Mesendoderm (in vitro differentiated cells): ENCODE results near the gene ADCY7.

Experiments
- DNase-seq: peaks from one replicate; pipeline ENCODE4 v3.0.0; 2013
- H2AK5ac ChIP-seq: 2 replicates; pipeline ENCODE4 v1.6.1; 2013; ENCODE audit warnings: low read length, inconsistent platforms
- H2BK120ac ChIP-seq: 2 replicates; pipeline ENCODE4 v1.6.1; 2013; ENCODE audit warnings: low read depth, mild to moderate bottlenecking, low read length, moderate library complexity, mixed read lengths
- H2BK15ac ChIP-seq: replicated peaks from 2 replicates; pipeline ENCODE4 v1.6.1; 2013; ENCODE audit warnings: low read depth, mild to moderate bottlenecking, moderate library complexity
- H2BK5ac ChIP-seq: 2 replicates; pipeline ENCODE4 v1.6.1; 2013; ENCODE audit warnings: low read length, inconsistent platforms
- H3K18ac ChIP-seq: 2 replicates; pipeline ENCODE4 v1.6.1; 2013; ENCODE audit warnings: mild to moderate bottlenecking, low read length, mixed read lengths
- H3K23ac ChIP-seq: one replicate; pipeline ENCODE4 v1.6.1; 2013; ENCODE audit warnings: low read length
- H3K27ac ChIP-seq: 2 replicates; pipeline ENCODE4 v1.5.1; 2013; ENCODE audit warnings: low read depth, mild to moderate bottlenecking, inconsistent platforms, low read length, moderate library complexity
- H3K27me3 ChIP-seq: 2 replicates; pipeline ENCODE4 v1.6.1; 2013; ENCODE audit warnings: low read length, control low read depth, mild to moderate bottlenecking, inconsistent platforms; ENCODE audit not compliant: insufficient read depth, poor library complexity
- H3K36me3 ChIP-seq: 2 replicates; pipeline ENCODE4 v1.6.1; 2013; ENCODE audit warnings: low read length, inconsistent platforms; ENCODE audit not compliant: control insufficient read depth, insufficient read depth
- H3K4ac ChIP-seq: one replicate; pipeline ENCODE4 v1.6.1; 2013; ENCODE audit warnings: low read depth, mild to moderate bottlenecking, low read length, moderate library complexity
- H3K4me1 ChIP-seq: 2 replicates; pipeline ENCODE4 v1.6.1; 2013; ENCODE audit warnings: low read depth, low read length, inconsistent platforms; ENCODE audit not compliant: control insufficient read depth
- H3K4me2 ChIP-seq: 2 replicates; pipeline ENCODE4 v1.6.1; 2013; ENCODE audit warnings: low read length
- H3K4me3 ChIP-seq: 2 replicates; pipeline ENCODE4 v1.5.1; 2013; ENCODE audit warnings: mild to moderate bottlenecking, low read length
- H3K56ac ChIP-seq: one replicate; pipeline ENCODE4 v1.6.1; 2013; ENCODE audit warnings: low read length
- H3K79me1 ChIP-seq: 2 replicates; pipeline ENCODE4 v1.6.1; 2013; ENCODE audit warnings: low read length, inconsistent platforms
- H3K79me2 ChIP-seq: 2 replicates; pipeline ENCODE4 v1.6.1; 2013; ENCODE audit warnings: mild to moderate bottlenecking, low read length; ENCODE audit not compliant: control insufficient read depth, insufficient read depth
- H3K9ac ChIP-seq: 2 replicates; pipeline ENCODE4 v1.6.1; 2013; ENCODE audit warnings: low read length, inconsistent platforms
- H4K5ac ChIP-seq: one replicate; pipeline ENCODE4 v1.6.1; 2013; ENCODE audit warnings: low read length
- H4K8ac ChIP-seq: one replicate; pipeline ENCODE4 v1.6.1; 2013; ENCODE audit warnings: low read depth, mild to moderate bottlenecking, control low read depth, low read length, moderate library complexity
- WGBS: extraction: QIAGEN DNeasy Blood & Tissue Kit; methylation state at CpG from one replicate; pipeline ENCODE4 v1.1.7; 2013; ENCODE audit warnings: low lambda C conversion rate, missing lambda C conversion rate; ENCODE audit not compliant: insufficient coverage; ENCODE audit errors: extremely low coverage; 5-methylcytosine and 5-hydroxymethylcytosine counted together

Gene ADCY7

GRCh38 chr16:50297301-50298074, 31.1 kb downstream of the ADCY7 start:
- Histone ChIP-seq H3K27ac (no peak overlapping the region), H3K4ac (no peak overlapping the region), H3K79me1 (no peaks in the 10 kb centered on the region), H3K23ac (no peak overlapping the region), H4K5ac (no peak overlapping the region), H3K9ac (no peak overlapping the region), H3K56ac (no peak overlapping the region), H4K8ac (no peak overlapping the region), H3K4me1 (no peaks in the 10 kb centered on the region), H3K4me3 (no peak overlapping the region), H3K79me2 (no peaks in the 10 kb centered on the region), H2AK5ac (no peak overlapping the region), H3K18ac (no peak overlapping the region), H3K36me3 (no peaks in the 10 kb centered on the region), H3K27me3 (no peaks in the 10 kb centered on the region), H2BK5ac (no peak overlapping the region), H2BK120ac (no peak overlapping the region), H2BK15ac (no peak overlapping the region), H3K4me2 (no peak overlapping the region)
- DNase-seq: no peak
- no CpG with 5 or more reads among the region's 15 CpGs for WGBS

GRCh38 chr16:50298075-50298460, 31.7 kb downstream of the ADCY7 start:
- Histone ChIP-seq H3K27me3 (no peaks in the 10 kb centered on the region), H4K8ac (no peak overlapping the region), H3K4me1 (no peaks in the 10 kb centered on the region), H3K56ac (no peak overlapping the region), H2BK120ac (no peak overlapping the region), H3K27ac (no peak overlapping the region), H3K4me3 (no peak overlapping the region), H2BK5ac (no peak overlapping the region), H2BK15ac (no peak overlapping the region), H3K9ac (no peak overlapping the region), H3K23ac (no peak overlapping the region), H3K36me3 (no peaks in the 10 kb centered on the region), H3K18ac (no peak overlapping the region), H4K5ac (no peak overlapping the region), H2AK5ac (no peak overlapping the region), H3K79me2 (no peaks in the 10 kb centered on the region), H3K79me1 (no peaks in the 10 kb centered on the region), H3K4me2 (no peak overlapping the region), H3K4ac (no peak overlapping the region)
- DNase-seq: no peak
- WGBS: no CpG with 5 or more reads among the region's 7 CpGs

- Histone ChIP-seq H3K56ac (no peak overlapping the region), H2BK120ac (no peak overlapping the region), H2BK5ac (no peak overlapping the region), H3K9ac (no peak overlapping the region), H4K5ac (no peak overlapping the region), H3K36me3 (no peaks in the 10 kb centered on the region), H4K8ac (no peak overlapping the region), H3K27me3 (no peaks in the 10 kb centered on the region), H3K4ac (no peak overlapping the region), H3K4me3 (no peak overlapping the region), H3K79me2 (no peaks in the 10 kb centered on the region), H3K23ac (no peak overlapping the region), H3K4me2 (no peak overlapping the region), H3K4me1 (no peaks in the 10 kb centered on the region), H3K79me1 (no peaks in the 10 kb centered on the region), H2BK15ac (no peak overlapping the region), H3K27ac (no peak overlapping the region), H2AK5ac (no peak overlapping the region), H3K18ac (no peak overlapping the region)
- DNase-seq: no peak
- no CpG with 5 or more reads among the region's 29 CpGs for WGBS
These were observed 32.5 kb downstream of the ADCY7 start for GRCh38 chr16:50298591-50299507.

- H3K79me2 ChIP-seq: no peaks in the 10 kb centered on the region
- no peak overlapping the region for H2BK15ac ChIP-seq
- H3K23ac ChIP-seq: no peak overlapping the region
- no peak overlapping the region for H2AK5ac ChIP-seq
- H3K4me2 ChIP-seq: no peak overlapping the region
- H2BK120ac ChIP-seq: no peak overlapping the region
- H3K18ac ChIP-seq: no peak overlapping the region
- no peak overlapping the region for H3K9ac ChIP-seq
- no peak overlapping the region for H4K8ac ChIP-seq
- no peak overlapping the region for H4K5ac ChIP-seq
- no peaks in the 10 kb centered on the region for H3K4me1 ChIP-seq
- H3K56ac ChIP-seq: no peak overlapping the region
- H2BK5ac ChIP-seq: no peak overlapping the region
- no peaks in the 10 kb centered on the region for H3K36me3 ChIP-seq
- H3K27ac ChIP-seq: no peak overlapping the region
- no peaks in the 10 kb centered on the region for H3K27me3 ChIP-seq
- no peaks in the 10 kb centered on the region for H3K79me1 ChIP-seq
- no peak overlapping the region for H3K4me3 ChIP-seq
- WGBS: no CpG with 5 or more reads among the region's 12 CpGs
- DNase-seq: no peak
- H3K4ac ChIP-seq: no peak overlapping the region
These were observed 33.3 kb downstream of the ADCY7 start for GRCh38 chr16:50299508-50300105.

- WGBS: no CpG with 5 or more reads among the region's 23 CpGs
These were observed 34.7 kb downstream of the ADCY7 start for GRCh38 chr16:50300942-50301625.

More at GRCh38 chr16:50300942-50301625, 34.7 kb downstream of the ADCY7 start:
- no peak overlapping the region for H3K4me2 ChIP-seq
- H3K4me1 ChIP-seq: no peaks in the 10 kb centered on the region
- no peak overlapping the region for H4K8ac ChIP-seq
- no peaks in the 10 kb centered on the region for H3K36me3 ChIP-seq
- no peak for DNase-seq
- no peak overlapping the region for H3K56ac ChIP-seq
- no peak overlapping the region for H2AK5ac ChIP-seq
- H2BK5ac ChIP-seq: no peak overlapping the region
- H3K4ac ChIP-seq: no peak overlapping the region
- H4K5ac ChIP-seq: no peak overlapping the region
- no peak overlapping the region for H2BK120ac ChIP-seq
- no peaks in the 10 kb centered on the region for H3K27me3 ChIP-seq
- H3K9ac ChIP-seq: no peak overlapping the region
- H3K23ac ChIP-seq: no peak overlapping the region
- H3K18ac ChIP-seq: no peak overlapping the region
- no peaks in the 10 kb centered on the region for H3K79me1 ChIP-seq
- no peak overlapping the region for H2BK15ac ChIP-seq
- H3K4me3 ChIP-seq: no peak overlapping the region
- H3K79me2 ChIP-seq: no peaks in the 10 kb centered on the region
- H3K27ac ChIP-seq: no peak overlapping the region
